Neuron (in vitro differentiated cells): ENCODE data around the gene TPSAB1.
"Not testable (repeated sequence)": the region's sequence is repeated elsewhere in the genome, so short reads cannot be mapped to it uniquely, and the experiment has no call there.

ENCODE experiments used
- H2AFZ ChIP-seq: one replicate; pipeline ENCODE4 v1.6.1; 2013; ENCODE audit warnings: low read depth, mild to moderate bottlenecking, inconsistent platforms, low read length, moderate library complexity
- H3K27me3 ChIP-seq: one replicate; pipeline ENCODE4 v1.6.1; 2013; ENCODE audit warnings: low read length; ENCODE audit not compliant: insufficient read depth
- H3K36me3 ChIP-seq: one replicate; pipeline ENCODE4 v1.6.1; 2013; ENCODE audit warnings: low read length; ENCODE audit not compliant: insufficient read depth
- H3K4me1 ChIP-seq: one replicate; pipeline ENCODE4 v1.6.1; 2013; ENCODE audit warnings: low read length; ENCODE audit not compliant: insufficient read depth
- H3K4me3 ChIP-seq: 2 replicates; pipeline ENCODE4 v1.5.1; 2013; ENCODE audit warnings: mild to moderate bottlenecking, low read length, moderate library complexity
- H3K9me3 ChIP-seq: one replicate; pipeline ENCODE4 v1.6.1; 2013; ENCODE audit warnings: low read length

TPSAB1 gene

DNA sequence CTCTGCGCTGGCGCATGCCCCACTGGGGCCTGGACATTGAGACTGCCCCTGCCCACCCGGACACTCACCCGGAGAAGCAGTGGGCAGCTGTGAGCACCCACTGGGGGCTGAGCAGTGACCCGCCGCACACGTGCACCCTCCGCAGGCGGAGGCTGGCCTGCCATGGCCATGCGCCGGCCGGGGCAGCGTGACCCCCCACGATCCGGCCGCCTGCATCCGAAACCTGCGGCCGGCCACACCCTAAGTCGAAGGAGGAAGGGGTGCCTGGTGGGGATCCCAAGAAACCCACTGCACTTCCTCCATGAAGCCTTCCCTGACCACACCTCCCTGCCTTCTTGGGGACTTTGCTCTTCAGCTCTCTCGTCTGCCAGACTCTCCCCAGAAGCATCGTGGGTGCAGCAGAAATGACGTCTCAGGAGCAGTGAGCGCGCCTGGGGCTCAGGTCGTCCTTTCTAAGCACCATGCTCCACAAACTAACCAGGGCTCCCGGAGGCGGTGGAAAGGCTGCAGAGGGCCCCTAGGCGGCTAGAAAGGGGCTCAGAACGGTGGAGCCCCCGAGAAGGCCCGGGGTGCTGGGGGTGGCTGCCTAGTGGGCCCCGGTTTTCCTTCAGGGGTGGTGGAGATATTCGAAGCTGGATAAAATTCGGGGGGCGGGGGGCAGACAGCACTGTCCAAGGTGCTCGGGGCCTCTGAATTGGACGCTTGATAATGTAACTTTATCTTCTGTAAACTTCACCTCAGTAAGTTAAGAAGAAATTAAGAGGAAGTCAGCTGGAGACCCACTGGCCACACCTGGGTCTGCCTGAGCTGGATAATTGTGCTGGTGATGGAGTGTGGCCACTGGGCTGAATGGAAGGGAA, 16.9 kb upstream of the TPSAB1 start:
- Histone ChIP-seq H3K9me3 (no peaks in the 10 kb centered on the region), H2AFZ (no peak overlapping the region), H3K27me3 (no peaks in the 10 kb centered on the region), H3K36me3 (peaks cover 2% of the 10 kb centered on the region), H3K4me1 (no peaks in the 10 kb centered on the region), H3K4me3 (no peak overlapping the region)

GRCh38 chr16:1224558-1224957, 15.9 kb upstream of the TPSAB1 start:
- H3K27me3 ChIP-seq = no peaks in the 10 kb centered on the region
- H3K4me1 ChIP-seq = no peaks in the 10 kb centered on the region
- no peak overlapping the region for H3K4me3 ChIP-seq
- no peaks in the 10 kb centered on the region for H3K9me3 ChIP-seq
- no peak overlapping the region for H2AFZ ChIP-seq
- no peaks in the 10 kb centered on the region for H3K36me3 ChIP-seq

GRCh38 chr16:1225051-1225451, 15.5 kb upstream of the TPSAB1 start, which contains the start of gene TPSG1:
TSS of gene TPSG1 (minus strand) at chr16:1225268. CDS start at chr16:1225252, 16 bp downstream.
- no peaks in the 10 kb centered on the region for H3K36me3 ChIP-seq
- no peaks in the 10 kb centered on the region for H3K9me3 ChIP-seq
- no peak within 1 kb of the TSS for H2AFZ ChIP-seq
- H3K4me1 ChIP-seq = no peaks in the 10 kb centered on the region
- H3K27me3 ChIP-seq = no peaks in the 10 kb centered on the region
- no peak within 1 kb of the TSS for H3K4me3 ChIP-seq

DNA sequence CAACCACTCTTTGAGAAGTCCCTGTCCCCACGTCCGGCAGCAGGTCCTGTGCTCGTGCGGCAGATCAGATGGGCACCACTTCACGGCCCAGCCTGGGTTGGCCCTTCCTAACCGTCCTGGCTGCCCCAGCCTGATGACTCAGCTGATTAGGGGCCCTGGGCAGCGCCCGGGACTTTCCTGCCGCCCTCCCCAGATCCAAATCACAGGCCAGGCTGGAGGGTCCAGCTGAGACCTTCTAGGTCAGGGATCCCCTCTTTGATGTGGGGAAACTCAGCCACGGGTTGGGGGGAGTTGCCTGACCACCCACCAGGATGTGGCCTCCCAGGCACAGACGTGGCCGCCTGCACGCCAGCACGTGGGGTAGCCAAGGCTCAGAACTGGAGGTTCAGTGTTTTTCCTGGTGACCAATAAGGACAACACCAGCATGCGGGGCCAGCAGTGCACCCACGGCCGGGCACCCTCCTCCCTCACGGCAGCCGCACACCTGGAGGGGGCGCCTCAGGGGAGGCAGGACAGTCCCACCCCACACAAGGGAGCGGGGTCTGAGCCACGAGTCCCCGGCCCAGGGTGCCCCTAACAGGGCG, 14.7 kb upstream of the TPSAB1 start:
- H3K4me3 ChIP-seq, H3K9me3 ChIP-seq, H3K4me1 ChIP-seq, H3K27me3 ChIP-seq, H2AFZ ChIP-seq, H3K36me3 ChIP-seq: not testable (repeated sequence)

GRCh38 chr16:1226692-1227091, 13.8 kb upstream of the TPSAB1 start:
- H3K36me3 ChIP-seq, H2AFZ ChIP-seq, H3K9me3 ChIP-seq, H3K4me1 ChIP-seq, H3K4me3 ChIP-seq, H3K27me3 ChIP-seq: not testable (repeated sequence)

GRCh38 chr16:1228227-1228626, 12.3 kb upstream of the TPSAB1 start:
- H3K36me3 ChIP-seq, H2AFZ ChIP-seq, H3K4me3 ChIP-seq, H3K4me1 ChIP-seq, H3K27me3 ChIP-seq, H3K9me3 ChIP-seq: not testable (repeated sequence)

DNA sequence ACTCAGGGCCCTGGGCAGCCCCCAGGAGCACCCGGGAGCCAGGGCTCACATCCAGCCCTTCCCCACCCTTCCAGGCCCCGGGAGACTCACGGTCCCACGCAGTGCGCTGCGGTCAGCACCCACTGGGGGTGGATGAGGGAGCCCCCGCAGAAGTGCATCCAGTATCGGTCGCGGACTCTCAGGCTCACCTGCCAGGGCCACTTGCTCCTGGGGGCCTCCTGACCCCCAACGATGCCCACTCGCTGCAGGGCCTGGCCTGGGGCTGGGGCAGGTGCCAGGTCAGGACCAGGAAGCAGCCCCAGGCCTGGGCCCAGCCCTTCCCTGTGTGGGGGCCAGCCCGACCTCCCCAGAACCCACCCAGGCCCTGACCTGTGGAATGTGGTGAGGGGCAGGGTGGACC, 11.0 kb upstream of the TPSAB1 start:
- not testable (repeated sequence) for H3K4me3 ChIP-seq, H3K36me3 ChIP-seq, H2AFZ ChIP-seq, H3K27me3 ChIP-seq, H3K4me1 ChIP-seq, H3K9me3 ChIP-seq

- H3K9me3 ChIP-seq, H3K27me3 ChIP-seq, H3K4me3 ChIP-seq, H3K36me3 ChIP-seq, H2AFZ ChIP-seq, H3K4me1 ChIP-seq: not testable (repeated sequence)
These were observed 10.4 kb upstream of the TPSAB1 start, which contains the start of gene TPSB2 for GRCh38 chr16:1230084-1230470. TSS of gene TPSB2 (minus strand) at chr16:1230184. CDS start at chr16:1229951, 233 bp downstream.

DNA sequence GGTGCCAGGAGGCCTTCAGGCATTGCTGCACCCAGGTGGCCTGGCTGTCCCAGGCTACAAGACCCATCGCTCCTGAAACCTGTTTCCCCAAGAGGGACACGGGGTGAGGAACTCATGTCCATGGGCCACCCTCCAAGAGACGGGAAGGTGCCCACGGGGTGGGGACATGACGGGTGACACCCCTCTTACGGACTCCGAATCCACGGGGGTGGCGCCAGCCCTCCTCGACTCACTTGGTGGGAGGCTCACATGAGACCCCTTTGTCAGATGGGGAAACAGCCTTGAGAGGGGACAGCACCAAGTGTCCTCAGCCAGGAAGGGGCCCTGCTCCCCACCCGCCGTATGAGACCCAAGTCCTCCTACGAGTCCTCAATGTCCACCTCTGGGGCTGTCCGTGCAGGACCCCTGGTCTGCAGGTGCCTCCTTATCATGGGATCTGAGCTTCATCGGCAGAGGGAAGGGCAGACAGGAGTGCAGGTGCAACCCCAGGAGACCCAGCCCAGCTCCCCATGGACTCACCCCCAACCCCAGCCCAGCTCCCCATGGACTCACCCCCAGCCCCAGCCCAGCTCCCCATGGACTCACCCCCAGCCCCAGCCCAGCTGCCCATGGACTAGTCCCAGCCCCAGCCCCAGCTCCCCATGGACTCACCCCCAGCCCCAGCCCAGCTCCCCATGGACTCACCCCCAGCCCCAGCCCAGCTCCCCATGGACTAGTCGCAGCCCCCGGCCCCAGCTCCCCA, 9.9 kb upstream of the TPSAB1 start:
- H2AFZ ChIP-seq, H3K4me3 ChIP-seq, H3K27me3 ChIP-seq, H3K9me3 ChIP-seq, H3K4me1 ChIP-seq, H3K36me3 ChIP-seq: not testable (repeated sequence)

GRCh38 chr16:1231301-1231700, 9.2 kb upstream of the TPSAB1 start:
- not testable (repeated sequence) for H3K4me1 ChIP-seq

DNA sequence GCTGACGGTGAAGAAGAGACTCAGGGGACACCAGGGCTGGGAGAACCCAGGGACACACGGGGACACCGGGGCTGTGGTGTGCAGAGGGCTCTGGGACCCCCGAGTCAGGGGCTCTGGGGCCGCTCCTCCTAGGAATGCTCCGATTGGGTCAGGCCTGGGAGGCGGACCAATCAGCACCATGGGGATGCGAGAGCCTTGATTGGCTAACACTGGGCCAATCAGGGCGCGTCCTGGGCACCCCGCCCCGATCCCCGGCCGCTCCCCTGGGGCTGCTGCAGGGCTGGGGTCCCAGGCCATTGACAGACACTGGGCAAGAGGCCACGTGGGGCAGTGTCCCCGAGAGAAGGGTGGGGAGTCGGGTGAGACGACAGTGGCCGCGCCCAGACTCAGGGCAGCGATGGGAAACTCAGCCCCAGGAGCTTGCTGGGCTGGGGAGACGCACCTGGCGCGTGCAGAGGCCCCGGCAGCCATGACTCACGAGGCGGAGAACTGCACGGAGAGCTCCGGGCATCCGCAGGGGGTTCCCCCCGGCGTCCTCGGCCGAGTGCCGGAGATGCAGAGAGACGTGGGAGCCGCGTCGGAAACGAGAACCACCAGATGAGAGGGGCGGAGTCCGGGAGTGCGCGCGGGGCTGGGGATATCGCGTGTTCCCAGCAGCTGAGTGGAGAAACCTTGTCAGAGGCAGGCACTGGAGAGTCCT, 8.3 kb upstream of the TPSAB1 start:
- H3K9me3 ChIP-seq, H3K4me1 ChIP-seq, H2AFZ ChIP-seq, H3K36me3 ChIP-seq, H3K4me3 ChIP-seq, H3K27me3 ChIP-seq: not testable (repeated sequence)

More at GRCh38 chr16:1231301-1231700, 9.2 kb upstream of the TPSAB1 start:
- H3K27me3 ChIP-seq, H3K9me3 ChIP-seq, H3K36me3 ChIP-seq, H2AFZ ChIP-seq, H3K4me3 ChIP-seq: not testable (repeated sequence)

DNA sequence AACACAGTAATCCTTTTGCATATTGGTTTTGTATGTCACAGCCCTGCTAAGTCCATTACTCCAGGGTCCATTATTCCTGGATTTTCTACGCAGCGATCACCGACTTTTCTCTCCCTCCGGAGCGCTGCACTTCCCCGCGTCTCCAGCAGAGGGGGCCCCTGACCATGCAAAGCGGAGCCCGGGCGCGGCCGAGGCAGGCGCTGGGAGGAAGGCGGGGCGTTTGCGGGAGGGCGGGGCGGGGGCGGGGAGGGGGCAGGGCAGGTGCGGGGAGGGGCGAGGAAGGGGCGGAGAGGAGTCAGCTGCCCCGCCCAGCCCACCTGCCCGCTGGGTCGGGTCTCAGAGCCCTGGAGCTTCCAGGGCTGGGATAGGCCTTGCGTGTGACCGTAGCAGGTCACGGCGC, 3.8 kb upstream of the TPSAB1 start:
- H3K9me3 ChIP-seq, H3K4me3 ChIP-seq, H3K36me3 ChIP-seq, H3K27me3 ChIP-seq, H3K4me1 ChIP-seq, H2AFZ ChIP-seq: not testable (repeated sequence)

- Histone ChIP-seq H2AFZ (no peak overlapping the region), H3K9me3 (no peaks in the 10 kb centered on the region), H3K36me3 (no peaks in the 10 kb centered on the region), H3K4me3 (no peak overlapping the region), H3K27me3 (no peaks in the 10 kb centered on the region), H3K4me1 (no peaks in the 10 kb centered on the region)
These were observed 2.5 kb upstream of the TPSAB1 start for GRCh38 chr16:1237990-1238389.
